WI38 (cell line): ENCODE results near the gene METTL17.

Source experiments
- H3K4me3 ChIP-seq: 2 replicates; pipeline ENCODE4 v1.5.1; 2011; ENCODE audit warnings: low read depth, mild to moderate bottlenecking, control low read depth, low read length
- CTCF ChIP-seq: IDR thresholded peaks from 2 replicates; pipeline ENCODE4 v1.5.1; 2012; ENCODE audit warnings: low read depth, mild to moderate bottlenecking, control low read depth, low read length

Gene METTL17

GRCh38 chr14:21043387-21043973, 53.7 kb downstream of the METTL17 start:
- H3K4me3 ChIP-seq, result no peak overlapping the region
- no peak for TF ChIP-seq CTCF

- no peak overlapping the region for H3K4me3 ChIP-seq
- no peak for TF ChIP-seq CTCF
Measured at GRCh38 chr14:21043974-21044618, 54.3 kb downstream of the METTL17 start.
